KMS-11 (cell line): ENCODE measurements around the gene RBFOX1.

Experiments used
- H2AFZ ChIP-seq: fragments of 200-600 bp; sonication (generic); 2 replicates; pipeline ENCODE4 v1.6.1; 2016; ENCODE audit warnings: antibody characterized with exemption, mixed run types, low read depth
- H3K27ac ChIP-seq: fragments of 200-600 bp; sonication (generic); 2 replicates; pipeline ENCODE4 v1.6.1; 2016; ENCODE audit warnings: mild to moderate bottlenecking, mixed run types
- H3K27me3 ChIP-seq: fragments of 200-600 bp; sonication (generic); 2 replicates; pipeline ENCODE4 v1.6.1; 2017; ENCODE audit warnings: mild to moderate bottlenecking, low read depth, mixed run types, moderate library complexity; ENCODE audit not compliant: insufficient read depth
- H3K36me3 ChIP-seq: fragments of 200-600 bp; sonication (generic); 2 replicates; pipeline ENCODE4 v1.6.1; 2017; ENCODE audit warnings: mild to moderate bottlenecking, mixed run types; ENCODE audit not compliant: insufficient read depth
- H3K4me1 ChIP-seq: fragments of 200-600 bp; sonication (generic); 2 replicates; pipeline ENCODE4 v1.6.1; 2016; ENCODE audit warnings: mild to moderate bottlenecking, low read depth, mixed run types; ENCODE audit not compliant: poor library complexity, severe bottlenecking
- H3K4me2 ChIP-seq: fragments of 200-600 bp; sonication (generic); 2 replicates; pipeline ENCODE4 v1.7.0; 2016; ENCODE audit warnings: mild to moderate bottlenecking, mixed run types
- H3K4me3 ChIP-seq: fragments of 200-600 bp; sonication (generic); IDR thresholded peaks from 2 replicates; pipeline ENCODE4 v1.6.1; 2017; ENCODE audit warnings: low read depth, low read length, mixed read lengths; ENCODE audit not compliant: insufficient read depth
- H3K79me2 ChIP-seq: fragments of 200-600 bp; sonication (generic); 2 replicates; pipeline ENCODE4 v1.6.1; 2016; ENCODE audit warnings: low read depth, mixed run types; ENCODE audit not compliant: insufficient read depth
- H3K9ac ChIP-seq: fragments of 200-600 bp; sonication (generic); 2 replicates; pipeline ENCODE4 v1.6.1; 2016; ENCODE audit warnings: mild to moderate bottlenecking, mixed run types
- H4K20me1 ChIP-seq: fragments of 200-600 bp; sonication (generic); 2 replicates; pipeline ENCODE4 v1.6.1; 2016; ENCODE audit warnings: mild to moderate bottlenecking, mixed run types; ENCODE audit not compliant: insufficient read depth
- CTCF ChIP-seq: fragments of 200-600 bp; sonication (generic); conservative IDR thresholded peaks from 2 replicates; pipeline ENCODE4 v1.6.1; 2017; ENCODE audit warnings: low read depth, mild to moderate bottlenecking, antibody characterized with exemption, low read length, moderate library complexity, mixed read lengths

RBFOX1 gene

GRCh38 chr16:7290682-7291081, 42.0 kb upstream of the RBFOX1 start:
- H3K27me3 ChIP-seq: no peaks in the 10 kb centered on the region
- no peak overlapping the region for H2AFZ ChIP-seq
- no peaks in the 10 kb centered on the region for H3K4me1 ChIP-seq
- TF ChIP-seq CTCF: no peak
- H3K4me2 ChIP-seq: no peak overlapping the region
- H3K36me3 ChIP-seq: no peaks in the 10 kb centered on the region
- H3K9ac ChIP-seq: no peak overlapping the region
- H3K4me3 ChIP-seq: no peak overlapping the region
- no peaks in the 10 kb centered on the region for H4K20me1 ChIP-seq
- H3K79me2 ChIP-seq: no peaks in the 10 kb centered on the region
- H3K27ac ChIP-seq: no peak overlapping the region

- H3K4me2 ChIP-seq: no peak overlapping the region
- no peak overlapping the region for H3K9ac ChIP-seq
- no peaks in the 10 kb centered on the region for H4K20me1 ChIP-seq
- H3K36me3 ChIP-seq: no peaks in the 10 kb centered on the region
- no peak overlapping the region for H3K27ac ChIP-seq
- TF ChIP-seq CTCF: no peak
- no peaks in the 10 kb centered on the region for H3K79me2 ChIP-seq
- H3K4me3 ChIP-seq: no peak overlapping the region
- H2AFZ ChIP-seq: no peak overlapping the region
- H3K27me3 ChIP-seq: no peaks in the 10 kb centered on the region
- H3K4me1 ChIP-seq: no peaks in the 10 kb centered on the region
Measured at GRCh38 chr16:7294020-7294419, 38.6 kb upstream of the RBFOX1 start.

- Histone ChIP-seq H3K27ac (no peak overlapping the region), H3K79me2 (no peaks in the 10 kb centered on the region), H3K36me3 (no peaks in the 10 kb centered on the region), H3K4me3 (no peak overlapping the region), H3K4me2 (no peak overlapping the region), H2AFZ (no peak overlapping the region), H3K27me3 (no peaks in the 10 kb centered on the region), H3K9ac (no peak overlapping the region), H3K4me1 (no peaks in the 10 kb centered on the region), H4K20me1 (no peaks in the 10 kb centered on the region)
- TF ChIP-seq CTCF: no peak
Measured at GRCh38 chr16:7303052-7303610, 29.5 kb upstream of the RBFOX1 start.

GRCh38 chr16:7303660-7304200, 28.9 kb upstream of the RBFOX1 start:
- no peak for TF ChIP-seq CTCF
- H2AFZ ChIP-seq: no peak overlapping the region
- no peak overlapping the region for H3K4me3 ChIP-seq
- H3K27ac ChIP-seq: no peak overlapping the region
- no peak overlapping the region for H3K9ac ChIP-seq
- no peaks in the 10 kb centered on the region for H4K20me1 ChIP-seq
- H3K4me2 ChIP-seq: no peak overlapping the region
- H3K4me1 ChIP-seq: no peaks in the 10 kb centered on the region
- no peaks in the 10 kb centered on the region for H3K36me3 ChIP-seq
- H3K27me3 ChIP-seq: no peaks in the 10 kb centered on the region
- H3K79me2 ChIP-seq: no peaks in the 10 kb centered on the region
